Progenitor cell of endocrine pancreas (in vitro differentiated cells): ENCODE measurements around the gene PTPRM. TPM values are rescaled to one million over a fixed set of nuclear protein-coding genes. Genes with fewer than 3 reads are reported as not detected.

Source experiments
- DNase-seq: peaks from one replicate; pipeline ENCODE4 v3.0.0; 2021; ENCODE audit warnings: low spot score; ENCODE audit not compliant: unreplicated experiment
- H3K27ac Mint-ChIP-seq: 2 replicates; pipeline ENCODE4 v1.8.0; 2021; ENCODE audit warnings: mild to moderate bottlenecking, moderate library complexity, mixed read lengths
- H3K27me3 Mint-ChIP-seq: 2 replicates; pipeline ENCODE4 v1.8.0; 2021; ENCODE audit warnings: mixed read lengths
- H3K36me3 Mint-ChIP-seq: 2 replicates; pipeline ENCODE4 v1.8.0; 2022; ENCODE audit warnings: mixed read lengths; ENCODE audit not compliant: insufficient read depth
- H3K4me1 Mint-ChIP-seq: 2 replicates; pipeline ENCODE4 v1.8.0; 2021; ENCODE audit warnings: low read depth, mixed read lengths
- H3K4me3 Mint-ChIP-seq: 2 replicates; pipeline ENCODE4 v1.8.0; 2021; ENCODE audit warnings: low read depth, mild to moderate bottlenecking, moderate library complexity, mixed read lengths
- H3K9me3 Mint-ChIP-seq: 2 replicates; pipeline ENCODE4 v1.8.0; 2021; ENCODE audit warnings: low read depth, mixed read lengths
- CTCF ChIP-seq: fragments of 200-600 bp; sonication (generic); IDR thresholded peaks from one replicate; pipeline ENCODE4 v1.5.0; 2021; ENCODE audit warnings: antibody characterized with exemption, mild to moderate bottlenecking; ENCODE audit not compliant: unreplicated experiment
- total RNA-seq: library from RNA; stranded (reverse); gene quantifications from 2 replicates; pipeline ENCODE4 v1.2.1, GENCODE V29; 2021

Gene PTPRM
- total RNA-seq, 1 donor from 2014 or later: 23.2 TPM

GRCh38 chr18:8428951-8429350 lies 861.8 kb downstream of the PTPRM start:
- H3K4me1 Mint-ChIP-seq: no peaks in the 10 kb centered on the region
- no peak for DNase-seq
- TF ChIP-seq CTCF: no peak

GRCh38 chr18:8431036-8431435 lies 863.9 kb downstream of the PTPRM start:
- no peak for DNase-seq
- no peak for TF ChIP-seq CTCF
- Mint-ChIP-seq H3K4me3 (no peak overlapping the region), H3K27ac (no peak overlapping the region), H3K9me3 (peaks cover 3% of the 10 kb centered on the region), H3K36me3 (no peaks in the 10 kb centered on the region), H3K4me1 (no peaks in the 10 kb centered on the region), H3K27me3 (peaks cover 5% of the 10 kb centered on the region)

More at GRCh38 chr18:8428951-8429350, 861.8 kb downstream of the PTPRM start:
- Mint-ChIP-seq H3K27ac (no peak overlapping the region), H3K4me3 (no peak overlapping the region), H3K9me3 (peaks cover 3% of the 10 kb centered on the region), H3K36me3 (no peaks in the 10 kb centered on the region), H3K27me3 (peaks cover 3% of the 10 kb centered on the region)

- H3K27ac Mint-ChIP-seq: no peak overlapping the region
- no peak for DNase-seq
- no peaks in the 10 kb centered on the region for H3K9me3 Mint-ChIP-seq
- peaks cover 5% of the 10 kb centered on the region for H3K27me3 Mint-ChIP-seq
- no peak for TF ChIP-seq CTCF
- no peaks in the 10 kb centered on the region for H3K4me1 Mint-ChIP-seq
- no peak overlapping the region for H3K4me3 Mint-ChIP-seq
- H3K36me3 Mint-ChIP-seq: no peaks in the 10 kb centered on the region
Observed at GRCh38 chr18:8433323-8433722, 866.2 kb downstream of the PTPRM start.

- Mint-ChIP-seq H3K27ac (no peak overlapping the region), H3K4me3 (no peak overlapping the region), H3K9me3 (no peaks in the 10 kb centered on the region), H3K36me3 (no peaks in the 10 kb centered on the region), H3K27me3 (peaks cover 5% of the 10 kb centered on the region), H3K4me1 (no peaks in the 10 kb centered on the region)
- TF ChIP-seq CTCF: no peak
- no peak for DNase-seq
Observed at GRCh38 chr18:8433771-8434170, 866.7 kb downstream of the PTPRM start.

- no peaks in the 10 kb centered on the region for H3K36me3 Mint-ChIP-seq
- no peak overlapping the region for H3K4me3 Mint-ChIP-seq
- no peaks in the 10 kb centered on the region for H3K9me3 Mint-ChIP-seq
- no peaks in the 10 kb centered on the region for H3K4me1 Mint-ChIP-seq
- TF ChIP-seq CTCF: no peak
- no peak for DNase-seq
- H3K27me3 Mint-ChIP-seq: peaks cover 5% of the 10 kb centered on the region
- no peak overlapping the region for H3K27ac Mint-ChIP-seq
Observed at GRCh38 chr18:8435376-8435775, 868.3 kb downstream of the PTPRM start.
